Large intestine (tissue), 3 donors: ENCODE measurements around the gene CEP170B. TPM values are rescaled to one million over a fixed set of nuclear protein-coding genes. Genes with fewer than 3 reads are reported as not detected.
"Not testable (repeated sequence)": the region's sequence is repeated elsewhere in the genome, so short reads cannot be mapped to it uniquely, and the experiment has no call there.

Experiments
- DNase-seq, 2 donors: peaks; one replicate each; pipeline versions ENCODE4 v3.0.0 to v3.0.0-alpha.2; 2013
- H3K27ac ChIP-seq: one replicate; pipeline ENCODE4 v1.5.1; 2013; ENCODE audit warnings: low read length
- H3K27me3 ChIP-seq: 2 replicates; pipeline ENCODE4 v1.6.1; 2013; ENCODE audit warnings: low read length; ENCODE audit not compliant: control insufficient read depth, insufficient read depth
- H3K36me3 ChIP-seq: 2 replicates; pipeline ENCODE4 v1.6.1; 2013; ENCODE audit warnings: low read length; ENCODE audit not compliant: control insufficient read depth, insufficient read depth
- H3K4me1 ChIP-seq: one replicate; pipeline ENCODE4 v1.6.1; 2013; ENCODE audit warnings: low read length; ENCODE audit not compliant: control insufficient read depth, insufficient read depth
- H3K4me3 ChIP-seq: one replicate; pipeline ENCODE4 v1.5.1; 2013; ENCODE audit warnings: low read length
- H3K9me3 ChIP-seq: one replicate; pipeline ENCODE4 v1.6.1; 2013; ENCODE audit warnings: mild to moderate bottlenecking, low read depth, low read length, moderate library complexity; ENCODE audit not compliant: control insufficient read depth
- WGBS: methylation state at CpG from one replicate; pipeline ENCODE4 v1.1.5; 2013; ENCODE audit warnings: low lambda C conversion rate; ENCODE audit not compliant: insufficient coverage; 5-methylcytosine and 5-hydroxymethylcytosine counted together
- polyA plus RNA-seq: library from polyadenylated mRNA; unstranded; fragments of 120-200 nt; gene quantifications from one replicate; pipeline ENCODE4 v1.2.1, GENCODE V29; 2013

CEP170B gene
- polyA plus RNA-seq, 1 donor: 30.3 TPM

- WGBS: 100% methylated on average over 1 of the region's 2 CpGs
Observed at GRCh38 chr14:104824353-104824997, 40.6 kb upstream of the CEP170B start.

GRCh38 chr14:104826189-104826860 lies 38.7 kb upstream of the CEP170B start:
- H3K9me3 ChIP-seq: peaks cover 10% of the 10 kb centered on the region
- peak; percentile 82 to 88 for DNase-seq
- H3K27ac ChIP-seq: peak overlapping the region; percentile 98
- H3K36me3 ChIP-seq: no peaks in the 10 kb centered on the region
- peaks cover 9% of the 10 kb centered on the region for H3K27me3 ChIP-seq
- H3K4me3 ChIP-seq: peak overlapping the region; percentile 63
- no CpG with 5 or more reads among the region's 54 CpGs for WGBS
- peaks cover 8% of the 10 kb centered on the region for H3K4me1 ChIP-seq

More at GRCh38 chr14:104824353-104824997, 40.6 kb upstream of the CEP170B start:
- Histone ChIP-seq H3K4me1 (peaks cover 8% of the 10 kb centered on the region), H3K27ac (no peak overlapping the region), H3K27me3 (peaks cover 9% of the 10 kb centered on the region), H3K9me3 (peaks cover 10% of the 10 kb centered on the region), H3K36me3 (no peaks in the 10 kb centered on the region), H3K4me3 (no peak overlapping the region)
- DNase-seq: no peak

DNA sequence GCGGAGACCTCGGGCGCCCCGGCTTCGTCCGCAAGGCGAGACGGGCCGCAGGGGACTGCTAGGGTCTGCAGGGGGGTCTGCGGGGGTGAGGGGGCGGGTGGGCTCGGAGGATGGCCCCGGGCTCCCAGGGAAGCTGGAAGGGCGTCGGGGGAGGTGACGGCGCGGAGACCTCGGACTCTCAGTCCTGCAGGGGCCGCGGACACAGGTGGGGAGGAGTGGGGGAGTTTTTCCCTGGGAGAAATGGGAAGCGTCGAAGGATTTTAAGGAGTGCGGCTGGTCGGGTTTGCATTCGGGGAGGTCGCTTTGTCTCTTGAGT lies 38.2 kb upstream of the CEP170B start:
- Histone ChIP-seq H3K27ac (peak overlapping the region; percentile 98), H3K27me3 (peaks cover 9% of the 10 kb centered on the region), H3K4me1 (peaks cover 8% of the 10 kb centered on the region), H3K4me3 (peak overlapping the region; percentile 63), H3K9me3 (peaks cover 10% of the 10 kb centered on the region), H3K36me3 (no peaks in the 10 kb centered on the region)
- no CpG with 5 or more reads among the region's 27 CpGs for WGBS
- no peak for DNase-seq

GRCh38 chr14:104827177-104828055 lies 37.7 kb upstream of the CEP170B start:
- H3K4me1 ChIP-seq: peaks cover 8% of the 10 kb centered on the region
- H3K27me3 ChIP-seq: peaks cover 9% of the 10 kb centered on the region
- peak overlapping the region; percentile 98 for H3K27ac ChIP-seq
- no peaks in the 10 kb centered on the region for H3K36me3 ChIP-seq
- peak overlapping the region; percentile 63 for H3K4me3 ChIP-seq
- no CpG with 5 or more reads among the region's 39 CpGs for WGBS
- DNase-seq: peak; percentile 66 to 86
- H3K9me3 ChIP-seq: peaks cover 10% of the 10 kb centered on the region

DNA sequence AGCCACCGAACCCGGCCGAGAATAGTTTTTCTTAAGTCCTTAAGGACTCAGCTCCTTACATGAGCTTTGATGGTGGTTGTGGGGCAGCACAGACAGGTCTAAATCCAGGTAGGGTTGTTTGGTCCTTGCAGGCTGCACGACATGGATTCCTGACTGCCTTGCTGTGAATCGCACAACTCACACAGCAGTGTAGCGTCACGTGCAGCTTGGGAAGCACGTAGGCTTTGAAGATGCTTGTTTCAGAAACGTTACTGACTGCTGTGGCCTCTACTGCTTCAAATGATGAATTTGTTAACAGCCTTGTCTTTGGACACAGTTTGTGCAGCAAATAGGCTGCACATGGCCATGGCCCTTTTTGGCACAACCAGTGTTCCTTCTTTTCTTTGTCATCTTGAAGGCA lies 34.3 kb upstream of the CEP170B start:
- Histone ChIP-seq H3K4me3 (no peak overlapping the region), H3K36me3 (no peaks in the 10 kb centered on the region), H3K27me3 (peaks cover 2% of the 10 kb centered on the region), H3K27ac (no peak overlapping the region), H3K4me1 (peaks cover 6% of the 10 kb centered on the region), H3K9me3 (no peaks in the 10 kb centered on the region)
- no CpG with 5 or more reads among the region's 9 CpGs for WGBS
- DNase-seq: no peak

DNA sequence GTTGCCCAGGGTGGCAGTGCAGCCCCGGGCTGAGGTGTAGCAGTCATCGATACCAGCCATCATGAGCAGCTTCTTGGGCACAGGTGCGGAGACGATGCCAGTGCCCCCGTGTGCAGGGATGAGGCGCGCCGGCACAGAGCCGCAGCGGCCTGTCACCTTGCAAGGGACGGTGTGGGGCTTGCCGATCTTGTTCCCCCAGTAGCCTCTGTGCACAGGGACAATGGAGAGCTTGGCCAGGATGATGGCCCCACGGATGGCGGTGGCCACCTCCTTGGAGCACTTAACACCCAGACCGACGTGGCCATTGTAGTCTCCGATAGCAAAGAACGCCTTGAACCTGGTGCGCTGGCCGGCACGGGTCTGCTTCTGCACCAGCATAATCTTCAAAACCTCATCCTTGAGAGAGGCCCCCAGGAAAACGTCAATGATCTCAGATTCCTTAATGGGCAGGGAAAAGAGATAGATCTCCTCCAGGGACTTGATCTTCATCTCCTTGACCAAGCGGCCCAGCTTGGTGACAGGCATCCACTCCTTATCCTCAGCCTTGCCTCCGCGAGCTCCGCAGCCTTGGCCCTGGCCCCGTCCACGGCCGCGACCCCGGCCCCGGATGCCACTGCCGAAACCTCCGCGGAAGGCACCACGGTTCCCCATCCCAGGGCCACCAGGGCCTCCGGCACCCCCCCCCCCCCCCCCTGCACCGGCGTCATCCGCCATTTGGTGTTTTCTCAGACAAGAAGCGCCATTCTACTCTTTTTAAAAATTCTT lies 28.7 kb upstream of the CEP170B start:
- no CpG with 5 or more reads among the region's 41 CpGs for WGBS
- H3K4me3 ChIP-seq, H3K4me1 ChIP-seq, H3K36me3 ChIP-seq, H3K9me3 ChIP-seq, DNase-seq, H3K27ac ChIP-seq, H3K27me3 ChIP-seq: not testable (repeated sequence)

GRCh38 chr14:104841730-104842129 lies 23.3 kb upstream of the CEP170B start:
- DNase-seq: no peak
- H3K27me3 ChIP-seq: peaks cover 52% of the 10 kb centered on the region
- peaks cover 6% of the 10 kb centered on the region for H3K4me1 ChIP-seq
- no peak overlapping the region for H3K4me3 ChIP-seq
- peaks cover 7% of the 10 kb centered on the region for H3K9me3 ChIP-seq
- no peak overlapping the region for H3K27ac ChIP-seq
- no CpG with 5 or more reads among the region's 1 CpG for WGBS
- H3K36me3 ChIP-seq: no peaks in the 10 kb centered on the region

DNA sequence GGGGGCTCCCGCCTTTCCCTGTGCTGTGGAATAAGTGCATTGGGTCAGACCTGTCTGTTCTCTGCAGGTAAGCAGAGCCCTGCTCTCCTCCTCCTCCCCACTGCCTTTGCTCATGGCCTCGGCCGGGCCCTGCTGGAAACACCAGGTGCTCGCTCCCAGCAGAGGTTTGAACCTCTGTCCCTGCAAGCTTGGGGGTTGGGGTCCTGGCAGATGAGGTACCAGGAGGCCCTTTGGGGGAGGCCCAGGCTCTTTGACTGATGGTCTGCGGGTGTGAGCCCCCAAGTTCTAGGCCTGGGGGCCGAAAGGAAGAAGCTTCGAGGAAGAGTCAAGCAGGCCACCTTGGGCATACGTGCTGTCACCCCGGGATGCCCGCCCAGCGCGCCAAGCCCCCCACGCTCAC lies 22.1 kb upstream of the CEP170B start:
- WGBS: no CpG with 5 or more reads among the region's 13 CpGs
- H3K4me3 ChIP-seq: no peak overlapping the region
- H3K4me1 ChIP-seq: peaks cover 6% of the 10 kb centered on the region
- no peak for DNase-seq
- peaks cover 7% of the 10 kb centered on the region for H3K9me3 ChIP-seq
- H3K27me3 ChIP-seq: peaks cover 53% of the 10 kb centered on the region
- H3K27ac ChIP-seq: no peak overlapping the region
- no peaks in the 10 kb centered on the region for H3K36me3 ChIP-seq

- Histone ChIP-seq H3K4me3 (no peak overlapping the region), H3K36me3 (no peaks in the 10 kb centered on the region), H3K27ac (no peak overlapping the region), H3K27me3 (peaks cover 53% of the 10 kb centered on the region), H3K9me3 (peaks cover 7% of the 10 kb centered on the region), H3K4me1 (peaks cover 6% of the 10 kb centered on the region)
- peak in 1 of 2 donors; percentile 26 for DNase-seq
- no CpG with 5 or more reads among the region's 69 CpGs for WGBS
Observed at GRCh38 chr14:104843442-104844305, 21.4 kb upstream of the CEP170B start.
